Astrocyte (in vitro differentiated cells and primary cell): ENCODE data around the gene YTHDF1. TPM values are rescaled to one million over a fixed set of nuclear protein-coding genes. Genes with fewer than 3 reads are reported as not detected.

Experiments
- DNase-seq: peaks from one replicate; pipeline ENCODE4 v3.0.0-alpha.2; 2010; ENCODE audit warnings: low read depth
- FAIRE-seq: peaks from 2 replicates; lab custom pipeline; 2011; peaks lifted over from hg19 to GRCh38; lab: Jason Lieb, UNC
- H2AFZ ChIP-seq: 2 replicates; pipeline ENCODE4 v1.6.0; 2012; ENCODE audit warnings: low read depth, low read length, inconsistent platforms
- H3K27ac ChIP-seq: 2 replicates; pipeline ENCODE4 v1.5.1; 2011; ENCODE audit warnings: low read depth, low read length, inconsistent platforms
- H3K27me3 ChIP-seq: 2 replicates; pipeline ENCODE4 v1.6.0; 2011; ENCODE audit warnings: low read length, inconsistent platforms; ENCODE audit not compliant: insufficient read depth
- H3K36me3 ChIP-seq: 2 replicates; pipeline ENCODE4 v1.5.1; 2011; ENCODE audit warnings: low read length, inconsistent platforms; ENCODE audit not compliant: insufficient read depth
- H3K4me1 ChIP-seq: 2 replicates; pipeline ENCODE4 v1.5.1; 2011; ENCODE audit warnings: low read length, inconsistent platforms; ENCODE audit not compliant: insufficient read depth
- H3K4me2 ChIP-seq: 2 replicates; pipeline ENCODE4 v1.6.0; 2012; ENCODE audit warnings: low read length, inconsistent platforms
- H3K4me3 ChIP-seq: 2 replicates; pipeline ENCODE4 v1.5.1; 2011; ENCODE audit warnings: low read depth, mild to moderate bottlenecking, low read length, inconsistent platforms; ENCODE audit not compliant: insufficient read depth
- H3K79me2 ChIP-seq: 2 replicates; pipeline ENCODE4 v1.6.0; 2012; ENCODE audit warnings: mild to moderate bottlenecking, low read length, inconsistent platforms; ENCODE audit not compliant: insufficient read depth
- H3K9ac ChIP-seq: 2 replicates; pipeline ENCODE4 v1.6.0; 2012; ENCODE audit warnings: mild to moderate bottlenecking, low read length, inconsistent platforms
- H3K9me3 ChIP-seq: 2 replicates; pipeline ENCODE4 v1.5.1; 2012; ENCODE audit warnings: low read depth, mild to moderate bottlenecking, low read length, inconsistent platforms; ENCODE audit not compliant: insufficient read depth
- H4K20me1 ChIP-seq: 2 replicates; pipeline ENCODE4 v1.6.0; 2012; ENCODE audit warnings: low read length, inconsistent platforms; ENCODE audit not compliant: insufficient read depth
- H3K27ac Mint-ChIP-seq: one replicate; pipeline ENCODE4 v1.8.0; 2021; ENCODE audit warnings: mild to moderate bottlenecking, mixed read lengths; ENCODE audit not compliant: unreplicated experiment
- H3K27me3 Mint-ChIP-seq: one replicate; pipeline ENCODE4 v1.8.0; 2021; ENCODE audit warnings: low read depth, mixed read lengths; ENCODE audit not compliant: unreplicated experiment
- H3K36me3 Mint-ChIP-seq: one replicate; pipeline ENCODE4 v1.8.0; 2021; ENCODE audit warnings: low read depth, mixed read lengths; ENCODE audit not compliant: unreplicated experiment
- H3K4me1 Mint-ChIP-seq: one replicate; pipeline ENCODE4 v1.8.0; 2021; ENCODE audit warnings: low read depth, mixed read lengths; ENCODE audit not compliant: unreplicated experiment
- H3K4me3 Mint-ChIP-seq: one replicate; pipeline ENCODE4 v1.8.0; 2021; ENCODE audit warnings: mild to moderate bottlenecking, moderate library complexity, mixed read lengths; ENCODE audit not compliant: unreplicated experiment
- H3K9me3 Mint-ChIP-seq: one replicate; pipeline ENCODE4 v1.8.0; 2021; ENCODE audit warnings: mild to moderate bottlenecking, mixed read lengths; ENCODE audit not compliant: unreplicated experiment
- CTCF ChIP-seq: IDR thresholded peaks from 2 replicates; pipeline ENCODE4 v1.5.1; 2011; ENCODE audit warnings: low read depth, mild to moderate bottlenecking, inconsistent platforms, low read length, moderate library complexity; ENCODE audit not compliant: insufficient read depth
- EZH2 ChIP-seq: IDR thresholded peaks from 2 replicates; pipeline ENCODE4 v1.6.1; 2012; ENCODE audit warnings: mild to moderate bottlenecking, low read length, inconsistent platforms; ENCODE audit not compliant: insufficient read depth
- total RNA-seq: library from RNA; stranded (reverse); gene quantifications from 2 replicates; pipeline ENCODE4 v1.2.1, GENCODE V29; 2021

The YTHDF1 gene
- total RNA-seq, 1 donor from 2014 or later: 107 TPM

- no peak overlapping the region for H3K4me2 ChIP-seq
- peaks cover 3% of the 10 kb centered on the region for H3K36me3 Mint-ChIP-seq
- H3K4me1 ChIP-seq: no peaks in the 10 kb centered on the region
- no peak overlapping the region for H3K4me3 ChIP-seq
- H3K4me1 Mint-ChIP-seq: no peaks in the 10 kb centered on the region
- peaks cover 1% of the 10 kb centered on the region for H3K9me3 Mint-ChIP-seq
- H3K36me3 ChIP-seq: no peaks in the 10 kb centered on the region
- H3K79me2 ChIP-seq: no peaks in the 10 kb centered on the region
- peaks cover 45% of the 10 kb centered on the region for H3K27me3 Mint-ChIP-seq
- TF ChIP-seq EZH2 (no peak), CTCF (no peak)
- H3K27me3 ChIP-seq: peaks cover 50% of the 10 kb centered on the region
- H3K9me3 ChIP-seq: no peaks in the 10 kb centered on the region
- peaks cover 14% of the 10 kb centered on the region for H4K20me1 ChIP-seq
- no peak overlapping the region for H3K27ac Mint-ChIP-seq
- no peak overlapping the region for H3K4me3 Mint-ChIP-seq
- no peak overlapping the region for H2AFZ ChIP-seq
- H3K9ac ChIP-seq: no peak overlapping the region
- no peak for DNase-seq
- no peak for FAIRE-seq
- H3K27ac ChIP-seq: no peak overlapping the region
Measured at GRCh38 chr20:63173552-63174191, 42.3 kb downstream of the YTHDF1 start.

- DNase-seq (no peak), FAIRE-seq (no peak)
Measured at GRCh38 chr20:63172726-63173125, 43.2 kb downstream of the YTHDF1 start.

More at GRCh38 chr20:63172726-63173125, 43.2 kb downstream of the YTHDF1 start:
- Histone ChIP-seq H2AFZ (no peak overlapping the region), H4K20me1 (peaks cover 14% of the 10 kb centered on the region), H3K9me3 (no peaks in the 10 kb centered on the region), H3K9ac (no peak overlapping the region), H3K4me1 (no peaks in the 10 kb centered on the region), H3K79me2 (no peaks in the 10 kb centered on the region), H3K27ac (no peak overlapping the region), H3K27me3 (peaks cover 45% of the 10 kb centered on the region), H3K4me3 (no peak overlapping the region), H3K4me2 (no peak overlapping the region), H3K36me3 (no peaks in the 10 kb centered on the region)
- Mint-ChIP-seq H3K27me3 (peaks cover 49% of the 10 kb centered on the region), H3K9me3 (peaks cover 1% of the 10 kb centered on the region), H3K4me3 (no peak overlapping the region), H3K36me3 (peaks cover 3% of the 10 kb centered on the region), H3K27ac (no peak overlapping the region), H3K4me1 (no peaks in the 10 kb centered on the region)
- TF ChIP-seq EZH2: no peak
- no peak for TF ChIP-seq CTCF
